HG03039 (cell line): ENCODE data around the gene TMUB2.
"Not testable (repeated sequence)": the region's sequence is repeated elsewhere in the genome, so short reads cannot be mapped to it uniquely, and the experiment has no call there.

Source experiments
- ATAC-seq: cut with Tn5 transposase; IDR thresholded peaks from one replicate; pipeline ENCODE4 v1.9.1; 2021; ENCODE audit warnings: mild to moderate bottlenecking, moderate library complexity; ENCODE audit not compliant: unreplicated experiment

Gene TMUB2

DNA sequence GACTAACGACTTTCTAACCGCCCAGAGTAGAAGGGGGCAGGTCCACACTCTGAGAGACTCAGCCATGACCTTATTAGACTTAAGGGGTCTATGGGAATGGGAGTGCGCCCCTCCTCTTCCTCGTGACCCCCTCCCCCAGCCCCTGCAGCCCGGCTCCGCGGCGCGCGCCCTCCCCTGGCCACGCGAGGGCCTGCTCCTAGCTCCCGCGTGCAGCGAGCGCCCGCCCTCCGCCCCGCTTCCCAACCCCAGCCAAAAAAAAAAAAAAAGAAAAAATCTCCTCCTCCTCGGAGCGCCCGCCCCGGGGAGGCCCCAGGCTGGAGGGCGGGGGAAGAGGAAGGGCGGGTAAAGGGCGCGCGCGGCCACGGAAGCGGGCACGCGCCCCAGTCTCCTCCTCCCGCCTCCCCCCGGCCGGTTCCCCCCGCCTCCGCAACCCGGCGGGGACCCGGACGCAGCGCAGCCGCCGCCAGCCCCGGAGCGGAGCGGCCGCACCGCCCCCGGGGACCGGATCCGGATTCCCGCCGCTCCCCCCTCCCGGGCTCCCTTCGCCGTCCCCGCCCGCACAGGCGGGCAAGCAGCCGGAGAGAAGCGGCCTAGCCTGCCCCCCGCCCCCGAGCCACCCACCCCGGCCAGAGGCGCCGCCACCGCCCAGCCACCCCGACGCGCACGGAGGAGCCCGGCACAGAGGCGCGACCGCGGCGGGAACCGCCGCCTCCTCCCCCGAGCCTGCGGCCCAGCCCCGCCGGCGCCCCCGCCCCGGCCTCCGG lies 31.8 kb downstream of the TMUB2 start:
- peak; percentile 33 for ATAC-seq

DNA sequence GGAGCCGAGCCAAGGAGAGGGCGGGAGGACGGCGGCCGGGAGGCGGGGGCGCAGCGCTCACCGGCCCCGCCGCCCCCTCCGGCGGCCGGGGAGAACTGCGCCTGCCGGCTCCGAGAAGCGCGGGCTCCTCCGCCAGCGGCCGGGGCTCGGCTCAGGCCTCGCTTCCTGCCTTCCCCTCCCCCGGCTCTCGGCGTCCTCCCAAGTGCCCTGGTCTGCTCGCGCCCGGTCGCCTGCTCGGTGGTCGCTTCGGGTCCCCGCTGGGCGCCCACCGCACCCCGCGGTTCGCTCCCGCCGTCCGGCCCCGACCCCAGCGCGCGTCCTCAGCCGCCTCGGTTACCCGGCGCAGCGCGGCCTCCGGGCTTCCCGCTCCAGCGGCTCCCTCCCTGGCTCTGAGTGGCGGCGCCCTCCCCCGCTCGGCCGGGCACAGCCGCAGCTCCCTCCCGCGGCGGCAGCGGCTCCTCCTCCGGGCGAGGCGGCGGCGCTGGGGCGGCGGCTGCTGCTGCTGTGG lies 32.4 kb downstream of the TMUB2 start:
- ATAC-seq = peak; percentile 23

GRCh38 chr17:44219616-44220212 lies 32.9 kb downstream of the TMUB2 start, which contains the start of gene UBTF:
TSS of gene UBTF (minus strand) at chr17:44219675. CDS start at chr17:44218229, 1,446 bp downstream.
- peak; percentile 11 for ATAC-seq

DNA sequence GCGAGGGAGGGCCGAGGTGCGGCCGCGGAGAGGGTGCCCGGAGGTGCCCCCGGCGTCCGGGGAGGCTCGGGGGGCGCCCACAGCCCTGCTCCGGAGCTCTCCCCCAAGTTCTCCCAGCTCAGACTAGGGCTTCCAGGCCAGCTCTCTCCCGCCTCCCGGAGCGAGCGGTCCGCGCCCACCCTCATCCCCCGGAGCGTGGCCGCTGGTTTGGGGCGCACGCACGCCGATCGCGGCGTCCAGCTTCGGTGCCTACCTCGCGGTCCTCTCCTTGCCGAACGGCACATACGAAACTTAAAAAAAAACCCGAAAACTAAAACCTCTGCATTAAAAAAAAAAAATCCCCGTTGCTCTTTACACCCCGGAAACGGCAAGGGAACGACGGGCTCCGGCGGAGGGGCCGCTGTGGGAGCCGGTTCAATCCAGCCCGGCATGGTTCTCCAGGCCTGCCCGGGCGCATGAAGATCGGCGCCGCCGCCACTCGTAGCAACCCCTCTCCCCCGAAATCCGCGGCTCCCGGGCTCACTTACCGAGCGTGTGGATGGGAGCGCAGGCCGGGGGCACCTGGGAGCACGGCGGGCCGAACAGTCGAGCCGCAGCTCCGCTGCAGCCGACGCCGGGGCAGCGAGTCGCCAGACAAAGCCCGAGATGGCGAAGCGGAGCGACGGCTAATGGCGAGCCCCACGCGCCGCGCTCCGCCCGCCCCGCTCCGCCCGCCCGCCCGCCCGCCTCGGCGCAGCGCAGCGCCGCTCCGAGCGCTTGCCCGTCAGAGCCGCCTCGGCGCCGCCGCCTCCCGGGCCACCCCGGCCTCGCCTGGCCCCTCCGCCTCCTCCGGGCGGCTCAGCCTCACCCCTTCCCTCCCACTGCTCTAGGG lies 33.7 kb downstream of the TMUB2 start:
- ATAC-seq = peak; percentile 3

DNA sequence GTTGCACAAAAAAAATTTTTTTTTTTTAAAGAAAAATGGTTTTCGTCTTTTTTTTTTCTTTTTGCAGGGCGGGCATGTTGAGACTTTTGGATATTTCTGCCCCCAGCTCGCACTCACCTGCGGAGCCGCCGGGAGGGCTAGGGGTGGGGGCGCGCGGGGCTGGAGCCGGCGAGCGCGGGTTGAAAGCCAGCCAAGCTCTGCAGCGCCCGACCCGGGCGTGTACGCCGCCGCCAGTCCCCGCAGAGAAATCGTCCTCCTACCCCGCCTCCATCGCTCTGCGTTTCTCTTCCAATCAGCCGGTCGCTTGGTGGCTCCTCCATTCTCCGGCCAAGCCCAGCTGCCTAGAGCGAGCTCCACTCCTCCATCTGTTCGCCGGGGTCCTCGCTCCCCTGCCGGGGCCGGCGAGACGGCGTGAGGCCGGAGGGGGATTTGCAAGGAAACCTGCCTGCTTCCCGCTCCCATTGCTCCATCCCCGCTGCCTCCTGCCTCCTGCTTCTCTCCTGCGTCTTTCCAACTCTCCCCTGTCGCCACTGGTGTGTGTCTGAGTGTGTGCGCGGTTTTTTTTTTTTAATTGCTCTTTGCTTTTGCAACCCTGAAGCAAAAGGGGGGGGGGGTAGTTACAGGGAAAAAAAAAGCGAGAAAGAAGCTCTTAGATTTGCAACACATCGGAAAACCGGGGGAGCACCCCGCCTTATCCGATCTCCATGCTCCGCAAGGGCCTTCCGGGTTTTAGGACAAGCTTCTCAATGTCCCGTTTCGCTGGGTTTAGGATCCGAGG lies 34.5 kb downstream of the TMUB2 start:
- ATAC-seq = no peak

- ATAC-seq = no peak
These were observed 35.0 kb downstream of the TMUB2 start for GRCh38 chr17:44221862-44222111.

GRCh38 chr17:44222112-44222869 lies 35.5 kb downstream of the TMUB2 start:
- no peak for ATAC-seq

DNA sequence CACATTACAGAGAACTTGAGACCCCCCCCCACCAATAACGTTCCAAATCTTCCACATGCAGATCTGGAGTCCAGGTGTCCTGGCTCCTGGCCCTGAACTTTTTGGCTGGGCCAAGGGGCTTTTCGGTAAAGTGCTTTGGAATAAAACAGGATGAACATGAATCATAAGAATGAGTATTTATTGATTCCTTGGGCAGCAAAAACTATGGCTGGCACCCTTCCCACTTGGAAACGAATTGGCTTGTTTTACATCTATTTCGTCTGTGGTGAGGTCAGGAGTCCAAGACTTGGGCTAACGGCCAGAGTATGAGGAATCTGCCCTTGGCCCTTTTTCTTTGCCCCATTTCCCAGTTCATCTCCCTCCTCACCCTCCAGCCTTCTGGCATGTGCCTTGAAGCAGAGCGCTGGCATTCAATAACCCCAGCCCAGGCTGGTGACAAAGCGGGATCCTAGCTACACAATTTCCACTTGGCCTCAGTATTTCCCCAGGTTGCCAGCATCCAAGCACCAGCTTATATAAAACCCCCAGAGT lies 36.8 kb downstream of the TMUB2 start:
- no peak for ATAC-seq

GRCh38 chr17:44229090-44229489 lies 42.3 kb downstream of the TMUB2 start:
- no peak for ATAC-seq

DNA sequence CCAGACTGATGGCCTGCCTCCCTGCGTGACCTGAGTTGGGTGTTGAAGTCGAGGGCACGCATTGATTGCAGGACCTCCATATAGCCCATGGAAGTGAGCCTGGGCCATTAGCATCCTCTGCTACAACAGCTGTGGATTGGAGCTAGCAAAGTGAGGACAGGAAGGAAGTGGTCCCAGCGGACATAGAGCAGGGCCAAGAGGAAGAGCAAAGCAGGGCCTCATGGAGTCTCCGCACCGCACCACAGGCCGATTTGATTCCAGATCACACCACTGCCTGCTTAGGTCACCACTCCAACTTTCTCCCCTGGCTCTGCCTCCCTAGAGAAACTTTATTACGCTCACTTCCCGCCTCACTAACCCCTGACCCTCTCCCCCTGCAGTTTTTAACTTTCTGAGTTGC lies 43.4 kb downstream of the TMUB2 start:
- no peak for ATAC-seq

DNA sequence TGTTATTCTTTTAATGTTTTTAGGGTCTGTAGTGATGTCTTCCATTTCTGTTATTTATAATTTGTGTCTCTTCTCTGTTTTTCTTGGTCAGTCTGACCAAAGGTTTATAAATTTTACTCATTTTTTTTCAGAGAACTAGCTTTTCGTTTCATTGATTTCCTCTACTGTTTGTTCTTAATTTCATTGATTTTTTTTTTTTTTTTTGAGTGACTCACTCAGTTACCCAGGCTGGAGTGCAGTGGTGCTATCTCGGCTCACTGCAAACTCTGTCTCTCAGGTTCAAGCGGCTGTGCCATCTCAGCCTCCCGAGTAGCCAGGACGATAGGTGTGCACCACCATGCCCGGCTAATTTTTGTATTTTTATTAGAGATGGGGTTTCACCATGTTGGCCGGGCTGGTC lies 45.3 kb downstream of the TMUB2 start:
- ATAC-seq = no peak

GRCh38 chr17:44233582-44233981 lies 46.8 kb downstream of the TMUB2 start:
- ATAC-seq = no peak

- no peak for ATAC-seq
These were observed 48.8 kb downstream of the TMUB2 start for GRCh38 chr17:44235583-44235936.

DNA sequence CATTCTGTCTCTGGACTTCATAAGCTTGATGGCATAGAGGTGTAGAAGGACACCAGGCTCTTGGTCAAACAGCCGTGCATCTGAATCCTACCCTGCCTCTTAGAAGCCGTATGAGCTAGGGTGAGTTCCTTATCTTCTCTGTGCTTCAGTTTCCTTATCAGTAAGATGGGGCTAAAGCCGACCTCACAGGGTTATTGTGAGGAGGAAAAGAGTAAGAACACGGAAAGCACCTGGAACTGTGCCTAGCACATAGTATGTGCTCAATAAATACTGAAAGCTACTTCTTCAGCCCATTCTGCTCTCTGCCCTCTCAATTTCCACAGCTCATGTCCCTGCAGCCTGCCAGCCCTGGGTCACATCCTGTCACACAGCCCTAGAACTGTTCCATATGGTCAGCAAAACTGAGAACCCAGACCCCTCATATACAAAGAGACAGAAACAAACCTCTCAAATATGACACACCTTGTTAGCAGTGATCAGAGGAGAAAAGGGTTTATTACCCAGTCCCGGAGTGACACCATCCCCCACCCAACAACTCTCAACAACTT lies 49.7 kb downstream of the TMUB2 start:
- ATAC-seq = no peak

GRCh38 chr17:44237886-44238285 lies 51.1 kb downstream of the TMUB2 start:
- not testable (repeated sequence) for ATAC-seq

GRCh38 chr17:44241106-44241624 lies 54.4 kb downstream of the TMUB2 start:
- ATAC-seq = no peak
